B cell (primary cell): ENCODE results near the gene AGRN. TPM values are rescaled to one million over a fixed set of nuclear protein-coding genes. Genes with fewer than 3 reads are reported as not detected.
"Not testable (repeated sequence)": the region's sequence is repeated elsewhere in the genome, so short reads cannot be mapped to it uniquely, and the experiment has no call there.

Experiments
- ATAC-seq: fragments of 200-7000 bp; cut with Tn5 transposase; one replicate; pipeline ENCODE4 v1.10.0; 2021; ENCODE audit warnings: low read depth, mild to moderate bottlenecking, moderate number of reproducible peaks, moderate library complexity
- CTCF ChIA-PET: fragments of 350-600 bp; sonication (Branson Sonifier 250); formaldehyde crosslinking; loops from one replicate; lab custom pipeline; 2021; ENCODE audit warnings: antibody characterized with exemption, inconsistent platforms; lab: Charles Lee
- POLR2A ChIA-PET: fragments of 350-600 bp; sonication (Branson Sonifier 250); formaldehyde crosslinking; loops from one replicate; lab custom pipeline; 2021; ENCODE audit warnings: antibody characterized with exemption; lab: Charles Lee
- DNase-seq: peaks from one replicate; pipeline ENCODE4 v3.0.0; 2013
- H2AFZ ChIP-seq: 2 replicates; pipeline ENCODE4 v1.6.1; 2012; ENCODE audit warnings: mild to moderate bottlenecking, low read depth, low read length; ENCODE audit not compliant: insufficient read depth, poor library complexity, severe bottlenecking
- H3K27ac ChIP-seq, 2 donors: 1 replicate in 1 of 2; 2 replicates in 1 of 2; pipeline ENCODE4 v1.5.1; 2012 to 2013; ENCODE audit warnings: low read length in 2 of 2, mild to moderate bottlenecking in 2 of 2, moderate library complexity in 1 of 2
- H3K27me3 ChIP-seq, 4 experiments: fragments of 200-600 bp in 1 of 4; sonication (generic) in 1 of 4; replicated peaks in 1 of 4; 1 replicate in 2 of 4; 2 replicates in 2 of 4; pipeline versions ENCODE4 v1.6.1 to v1.7.0; 2013 to 2016; ENCODE audit warnings: low read length in 3 of 4, mild to moderate bottlenecking in 2 of 4, mixed read lengths in 1 of 4, moderate library complexity in 1 of 4; ENCODE audit not compliant: insufficient read depth in 4 of 4, control insufficient read depth in 3 of 4; ENCODE audit errors: control extremely low read depth in 1 of 4
- H3K36me3 ChIP-seq, 2 experiments: replicated peaks in 1 of 2; 1 replicate in 1 of 2; 2 replicates in 1 of 2; pipeline versions ENCODE4 v1.6.1 to v1.7.1; 2013; ENCODE audit warnings: low read length in 1 of 2; ENCODE audit not compliant: insufficient read depth in 2 of 2, control insufficient read depth in 1 of 2; ENCODE audit errors: control extremely low read depth in 1 of 2, extremely low read depth in 1 of 2
- H3K4me1 ChIP-seq, 2 donors: fragments of 200-600 bp in 1 of 2; sonication (generic) in 1 of 2; 1 replicate in 1 of 2; 2 replicates in 1 of 2; pipeline versions ENCODE4 v1.5.1 to v1.6.1; 2013 to 2017; ENCODE audit warnings: low read length in 2 of 2; ENCODE audit not compliant: control insufficient read depth in 2 of 2, insufficient read depth in 2 of 2
- H3K4me2 ChIP-seq: replicated peaks from 2 replicates; pipeline ENCODE3; 2012; ENCODE audit warnings: mild to moderate bottlenecking, low read depth, low read length; ENCODE audit not compliant: poor library complexity, severe bottlenecking
- H3K4me3 ChIP-seq, 5 experiments: fragments of 200-600 bp in 1 of 5; sonication (generic) in 1 of 5; 1 replicate in 3 of 5; 2 replicates in 2 of 5; pipeline versions ENCODE4 v1.5.1 to v1.7.0; 2011 to 2016; ENCODE audit warnings: low read length in 4 of 5, mild to moderate bottlenecking in 4 of 5, low read depth in 2 of 5, control low read depth in 1 of 5, moderate library complexity in 1 of 5; ENCODE audit not compliant: insufficient read depth in 1 of 5; ENCODE audit errors: control extremely low read depth in 1 of 5, extremely low read depth in 1 of 5
- H3K79me2 ChIP-seq: fragments of 200-600 bp; sonication (generic); one replicate; pipeline ENCODE4 v1.6.0; 2016; ENCODE audit warnings: low read length; ENCODE audit not compliant: control insufficient read depth, insufficient read depth
- H3K9ac ChIP-seq: fragments of 200-600 bp; sonication (generic); 2 replicates; pipeline ENCODE4 v1.6.1; 2017; ENCODE audit warnings: mild to moderate bottlenecking, low read length, moderate library complexity
- H3K9me3 ChIP-seq, 3 donors: one replicate each; pipeline versions ENCODE4 v1.6.1 to v1.7.1; 2013; ENCODE audit warnings: low read length in 2 of 3; ENCODE audit not compliant: control insufficient read depth in 2 of 3, insufficient read depth in 1 of 3; ENCODE audit errors: control extremely low read depth in 1 of 3
- H4K20me1 ChIP-seq: 2 replicates; pipeline ENCODE4 v1.6.0; 2012; ENCODE audit warnings: mild to moderate bottlenecking, low read length; ENCODE audit not compliant: insufficient read depth, control insufficient read depth, poor library complexity, severe bottlenecking
- H3K27ac Mint-ChIP-seq: one replicate; pipeline ENCODE4 v1.8.0; 2021; ENCODE audit warnings: mixed read lengths
- H3K27me3 Mint-ChIP-seq: one replicate; pipeline ENCODE4 v1.8.0; 2021; ENCODE audit warnings: mixed read lengths
- H3K4me1 Mint-ChIP-seq: one replicate; pipeline ENCODE4 v1.8.0; 2021; ENCODE audit warnings: mixed read lengths
- H3K4me3 Mint-ChIP-seq: one replicate; pipeline ENCODE4 v1.8.0; 2021; ENCODE audit warnings: mixed read lengths
- H3K9me3 Mint-ChIP-seq: one replicate; pipeline ENCODE4 v1.8.0; 2022; ENCODE audit warnings: mixed read lengths; ENCODE audit not compliant: insufficient read depth
- CTCF ChIP-seq: fragments of 200-600 bp; IDR thresholded peaks from one replicate; pipeline ENCODE4 v1.8.0; 2022; ENCODE audit warnings: antibody characterized with exemption, mild to moderate bottlenecking
- WGBS: methylation state at CpG from one replicate; pipeline ENCODE4 v1.1.5; 2013; ENCODE audit warnings: missing lambda C conversion rate; ENCODE audit not compliant: insufficient coverage; 5-methylcytosine and 5-hydroxymethylcytosine counted together
- intact Hi-C: fragments of 100-400 bp; cut with micrococcal nuclease; formaldehyde crosslinking; loops from one replicate; pipeline ENCODE4 v1.10.0; 2022
- polyA plus RNA-seq: library from polyadenylated mRNA; depleted of rRNA; stranded (reverse); fragments of >200 nt; gene quantifications from 2 replicates; pipeline ENCODE4 v1.2.3, GENCODE V29; 2012
- total RNA-seq, 2 donors: library from RNA; stranded (reverse); fragments of 120-200 nt in 1 of 2; gene quantifications; 1 replicate in 1 of 2; 2 replicates in 1 of 2; pipeline versions ENCODE4 v1.2.3 to v1.2.4, GENCODE V29; 2013 to 2022

The AGRN gene
- total and polyA plus RNA-seq, 2 donors (not counting 1 experiment from before 2014, with no cell fraction given), result 7.3 to 31.3 TPM

DNA sequence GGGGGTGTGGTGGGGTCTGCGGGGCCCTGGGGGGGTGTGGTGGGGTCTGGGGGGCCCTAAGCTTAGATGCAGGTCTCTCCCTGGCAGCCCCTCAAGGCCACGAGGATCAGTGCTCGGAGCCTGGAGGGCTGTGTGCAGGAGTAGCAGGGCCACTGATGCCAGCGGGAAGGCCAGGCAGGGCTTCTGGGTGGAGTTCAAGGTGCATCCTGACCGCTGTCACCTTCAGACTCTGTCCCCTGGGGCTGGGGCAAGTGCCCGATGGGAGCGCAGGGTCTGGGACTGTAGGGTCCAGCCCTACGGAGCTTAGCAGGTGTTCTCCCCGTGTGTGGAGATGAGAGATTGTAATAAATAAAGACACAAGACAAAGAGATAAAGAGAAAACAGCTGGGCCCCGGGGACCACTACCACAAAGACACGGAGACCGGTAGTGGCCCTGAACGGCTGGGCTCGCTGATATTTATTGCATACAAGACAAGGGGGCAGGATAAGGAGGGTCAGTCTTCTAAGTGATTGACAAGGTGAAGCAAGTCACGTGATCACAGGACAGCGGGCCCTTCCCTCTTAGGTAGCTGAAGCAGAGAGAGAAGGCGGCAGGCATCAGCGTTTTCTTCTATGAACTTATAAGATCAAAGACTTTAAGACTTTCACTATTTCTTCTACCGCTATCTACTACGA is 45.5 kb downstream of the AGRN start:
- WGBS, result 80% methylated on average over 13 of the region's 20 CpGs
- Histone ChIP-seq H3K4me1 (peaks cover 42% of the 10 kb centered on the region in 2 donors), H3K9ac (no peak overlapping the region), H4K20me1 (peaks cover 13% of the 10 kb centered on the region), H3K4me3 (no peak overlapping the region), H3K9me3 (peaks cover 0 to 20% (median 0%) of the 10 kb centered on the region in 3 donors), H2AFZ (no peak overlapping the region), H3K79me2 (no peaks in the 10 kb centered on the region), H3K27me3 (peaks cover 0 to 40% (median 21%) of the 10 kb centered on the region in 4 experiments), H3K27ac (no peak overlapping the region), H3K4me2 (no peak overlapping the region), H3K36me3 (no peaks in the 10 kb centered on the region)
- Mint-ChIP-seq H3K4me3 (no peak overlapping the region), H3K27me3 (no peaks in the 10 kb centered on the region), H3K9me3 (no peaks in the 10 kb centered on the region), H3K4me1 (peaks cover 33% of the 10 kb centered on the region), H3K27ac (no peak overlapping the region)
- intact Hi-C loops, result loop anchor here (10.0 kb wide), 1 partner anchor 51 kb away; the partner anchor contains the start of gene ISG15
- TF ChIP-seq CTCF, result no peak
- no peak for ATAC-seq
- DNase-seq, result no peak
- ChIA-PET POLR2A (interaction anchor here (2.5 kb wide), 1 partner anchor 32 kb away, joined by 27 read pairs; no protein-coding TSS in a partner anchor), CTCF (interaction anchor here (2.0 kb wide), 1 partner anchor 63 kb away, joined by 6 read pairs; no protein-coding TSS in a partner anchor)

GRCh38 chr1:1065940-1066304 is 46.0 kb downstream of the AGRN start:
- H3K4me3 ChIP-seq, H3K9ac ChIP-seq, H3K4me3 Mint-ChIP-seq, H3K27ac Mint-ChIP-seq, ATAC-seq, H3K4me2 ChIP-seq, POLR2A ChIA-PET, H3K79me2 ChIP-seq, H3K27me3 Mint-ChIP-seq, DNase-seq, H2AFZ ChIP-seq, H3K9me3 Mint-ChIP-seq, H3K27ac ChIP-seq, CTCF ChIA-PET, H3K36me3 ChIP-seq: not testable (repeated sequence)
- H4K20me1 ChIP-seq, result peaks cover 13% of the 10 kb centered on the region
- peaks cover 45 to 47% of the 10 kb centered on the region in 2 donors for H3K4me1 ChIP-seq
- WGBS, result 85% methylated on average over 8 of the region's 11 CpGs
- H3K4me1 Mint-ChIP-seq, result peaks cover 37% of the 10 kb centered on the region
- peaks cover 0 to 17% (median 0%) of the 10 kb centered on the region in 3 donors for H3K9me3 ChIP-seq
- H3K27me3 ChIP-seq, result peaks cover 0 to 35% (median 16%) of the 10 kb centered on the region in 4 experiments
- intact Hi-C loops, result loop anchor here (10.0 kb wide), 1 partner anchor 51 kb away; the partner anchor contains the start of gene ISG15
